Measurements from ENCODE around the gene COG3.
A peak's percentile ranks its signal among the peaks of the same experiment; 100 is the strongest.
"Not testable (repeated sequence)": the region's sequence is repeated elsewhere in the genome, so short reads cannot be mapped to it uniquely, and the experiment has no call there.

The COG3 gene

GRCh38 chr13:45464687-45465453 lies at the start of gene COG3:
TSS of gene COG3 (plus strand) at chr13:45464939. CDS start at chr13:45465037, 98 bp downstream.
- DNase-seq (ENCODE audit: low read depth in 2 of 2) = peak; percentile 96 to 97

- no peak for DNase-seq (ENCODE audit: low read depth in 2 of 2)
These were observed 49.6 kb upstream of the COG3 start for GRCh38 chr13:45415112-45415511.

- no peak for DNase-seq (ENCODE audit: low read depth in 2 of 2)
These were observed 48.1 kb upstream of the COG3 start for GRCh38 chr13:45416516-45417128.

GRCh38 chr13:45417790-45418534 lies 46.8 kb upstream of the COG3 start, which contains the start of gene SLC25A30:
TSS of gene SLC25A30 (minus strand) at chr13:45418373. CDS start at chr13:45411425, 6,948 bp downstream.
- DNase-seq (ENCODE audit: low read depth in 2 of 2) = peak; percentile 63 to 64

GRCh38 chr13:45419389-45419788 lies 45.4 kb upstream of the COG3 start:
- DNase-seq (ENCODE audit: low read depth in 2 of 2) = not testable (repeated sequence)

GRCh38 chr13:45419945-45420344 lies 44.8 kb upstream of the COG3 start:
- DNase-seq (ENCODE audit: low read depth in 2 of 2) = no peak

GRCh38 chr13:45422731-45423292 lies 41.9 kb upstream of the COG3 start:
- no peak for DNase-seq (ENCODE audit: low read depth in 2 of 2)

GRCh38 chr13:45426056-45426841 lies 38.5 kb upstream of the COG3 start:
- not testable (repeated sequence) for DNase-seq (ENCODE audit: low read depth in 2 of 2)

GRCh38 chr13:45432737-45433380 lies 31.9 kb upstream of the COG3 start:
- no peak for DNase-seq (ENCODE audit: low read depth in 2 of 2)

- DNase-seq (ENCODE audit: low read depth in 2 of 2) = no peak
These were observed 31.4 kb upstream of the COG3 start for GRCh38 chr13:45433381-45433790.

GRCh38 chr13:45434556-45435371 lies 30.0 kb upstream of the COG3 start:
- DNase-seq (ENCODE audit: low read depth in 2 of 2) = no peak

- no peak for DNase-seq (ENCODE audit: low read depth in 2 of 2)
These were observed 28.4 kb upstream of the COG3 start for GRCh38 chr13:45436332-45436731.

GRCh38 chr13:45436953-45437352 lies 27.8 kb upstream of the COG3 start:
- no peak for DNase-seq (ENCODE audit: low read depth in 2 of 2)

GRCh38 chr13:45437947-45438346 lies 26.8 kb upstream of the COG3 start:
- no peak for DNase-seq (ENCODE audit: low read depth in 2 of 2)

- no peak for DNase-seq (ENCODE audit: low read depth in 2 of 2)
These were observed 25.7 kb upstream of the COG3 start for GRCh38 chr13:45439008-45439407.

GRCh38 chr13:45439781-45440462 lies 24.8 kb upstream of the COG3 start:
- DNase-seq (ENCODE audit: low read depth in 2 of 2) = no peak

- DNase-seq (ENCODE audit: low read depth in 2 of 2) = no peak
These were observed 23.1 kb upstream of the COG3 start for GRCh38 chr13:45441633-45442032.

GRCh38 chr13:45445053-45445452 lies 19.7 kb upstream of the COG3 start:
- DNase-seq (ENCODE audit: low read depth in 2 of 2) = no peak

GRCh38 chr13:45446181-45446580 lies 18.6 kb upstream of the COG3 start:
- DNase-seq (ENCODE audit: low read depth in 2 of 2) = no peak

All from fibroblast of skin of left quadriceps (primary cell).